ENCODE measurements around the gene SLC25A38. TPM values are rescaled to one million over a fixed set of nuclear protein-coding genes. Genes with fewer than 3 reads are reported as not detected.
A peak's percentile ranks its signal among the peaks of the same experiment; 100 is the strongest.

The SLC25A38 gene
- total and polyA plus RNA-seq, 10 of the 15 experiments (the other 5 are each of a cell fraction or from before 2014, with no cell fraction given), result 15.2 to 55.2 (median 39.2) TPM

- TF ChIP-seq CREM (IDR thresholded peaks at IDR 0.05; ENCODE audit: low read depth) (peak; percentile 64), IRF4 (IDR thresholded peaks at IDR 0.05; ENCODE audit: low read depth, low read length) (no peak), CREB1 (IDR thresholded peaks at IDR 0.05; ENCODE audit: low read depth) (peak; percentile 73), CBFB (IDR thresholded peaks at IDR 0.05; ENCODE audit: low read depth) (peak; percentile 30; the same call in 1 of the 2 replicates), RB1 (IDR thresholded peaks at IDR 0.05; ENCODE audit: borderline replicate concordance) (no peak; the same call in 1 of the 2 replicates), NR2C1 (IDR thresholded peaks at IDR 0.05) (peak; percentile 93), CEBPB (IDR thresholded peaks at IDR 0.05; ENCODE audit: borderline replicate concordance in 1 of 2, low read depth in 2 of 2, low read length in 2 of 2) (no peak), ZNF207 (IDR thresholded peaks at IDR 0.05; ENCODE audit: borderline replicate concordance) (peak; percentile 78; the same call in 1 of the 2 replicates), WRNIP1 (IDR thresholded peaks at IDR 0.05; ENCODE audit: borderline replicate concordance, low read depth, low read length) (no peak), GABPA (IDR thresholded peaks at IDR 0.05; ENCODE audit: low read depth) (peak; percentile 84), SMC3 (IDR thresholded peaks at IDR 0.05; ENCODE audit: borderline replicate concordance, low read length) (no peak; the same call in 1 of the 2 replicates), SRF (IDR thresholded peaks at IDR 0.05; ENCODE audit: low read depth in 2 of 2, low read length in 2 of 2) (no peak), CUX1 (IDR thresholded peaks at IDR 0.05; ENCODE audit: insufficient replicate concordance, low read depth, low read length) (no peak), GATAD2B (conservative IDR thresholded peaks at IDR 0.05; ENCODE audit: low read depth) (no peak), PML (IDR thresholded peaks at IDR 0.05; ENCODE audit: low read length) (peak; percentile 12; the same call in 1 of the 2 replicates)
- TF ChIP-seq, protein P1, sequence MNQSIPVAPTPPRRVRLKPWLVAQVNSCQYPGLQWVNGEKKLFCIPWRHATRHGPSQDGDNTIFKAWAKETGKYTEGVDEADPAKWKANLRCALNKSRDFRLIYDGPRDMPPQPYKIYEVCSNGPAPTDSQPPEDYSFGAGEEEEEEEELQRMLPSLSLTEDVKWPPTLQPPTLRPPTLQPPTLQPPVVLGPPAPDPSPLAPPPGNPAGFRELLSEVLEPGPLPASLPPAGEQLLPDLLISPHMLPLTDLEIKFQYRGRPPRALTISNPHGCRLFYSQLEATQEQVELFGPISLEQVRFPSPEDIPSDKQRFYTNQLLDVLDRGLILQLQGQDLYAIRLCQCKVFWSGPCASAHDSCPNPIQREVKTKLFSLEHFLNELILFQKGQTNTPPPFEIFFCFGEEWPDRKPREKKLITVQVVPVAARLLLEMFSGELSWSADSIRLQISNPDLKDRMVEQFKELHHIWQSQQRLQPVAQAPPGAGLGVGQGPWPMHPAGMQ (IDR thresholded peaks at IDR 0.05; ENCODE audit: borderline replicate concordance), result no peak
- TF ChIP-seq, protein P2, sequence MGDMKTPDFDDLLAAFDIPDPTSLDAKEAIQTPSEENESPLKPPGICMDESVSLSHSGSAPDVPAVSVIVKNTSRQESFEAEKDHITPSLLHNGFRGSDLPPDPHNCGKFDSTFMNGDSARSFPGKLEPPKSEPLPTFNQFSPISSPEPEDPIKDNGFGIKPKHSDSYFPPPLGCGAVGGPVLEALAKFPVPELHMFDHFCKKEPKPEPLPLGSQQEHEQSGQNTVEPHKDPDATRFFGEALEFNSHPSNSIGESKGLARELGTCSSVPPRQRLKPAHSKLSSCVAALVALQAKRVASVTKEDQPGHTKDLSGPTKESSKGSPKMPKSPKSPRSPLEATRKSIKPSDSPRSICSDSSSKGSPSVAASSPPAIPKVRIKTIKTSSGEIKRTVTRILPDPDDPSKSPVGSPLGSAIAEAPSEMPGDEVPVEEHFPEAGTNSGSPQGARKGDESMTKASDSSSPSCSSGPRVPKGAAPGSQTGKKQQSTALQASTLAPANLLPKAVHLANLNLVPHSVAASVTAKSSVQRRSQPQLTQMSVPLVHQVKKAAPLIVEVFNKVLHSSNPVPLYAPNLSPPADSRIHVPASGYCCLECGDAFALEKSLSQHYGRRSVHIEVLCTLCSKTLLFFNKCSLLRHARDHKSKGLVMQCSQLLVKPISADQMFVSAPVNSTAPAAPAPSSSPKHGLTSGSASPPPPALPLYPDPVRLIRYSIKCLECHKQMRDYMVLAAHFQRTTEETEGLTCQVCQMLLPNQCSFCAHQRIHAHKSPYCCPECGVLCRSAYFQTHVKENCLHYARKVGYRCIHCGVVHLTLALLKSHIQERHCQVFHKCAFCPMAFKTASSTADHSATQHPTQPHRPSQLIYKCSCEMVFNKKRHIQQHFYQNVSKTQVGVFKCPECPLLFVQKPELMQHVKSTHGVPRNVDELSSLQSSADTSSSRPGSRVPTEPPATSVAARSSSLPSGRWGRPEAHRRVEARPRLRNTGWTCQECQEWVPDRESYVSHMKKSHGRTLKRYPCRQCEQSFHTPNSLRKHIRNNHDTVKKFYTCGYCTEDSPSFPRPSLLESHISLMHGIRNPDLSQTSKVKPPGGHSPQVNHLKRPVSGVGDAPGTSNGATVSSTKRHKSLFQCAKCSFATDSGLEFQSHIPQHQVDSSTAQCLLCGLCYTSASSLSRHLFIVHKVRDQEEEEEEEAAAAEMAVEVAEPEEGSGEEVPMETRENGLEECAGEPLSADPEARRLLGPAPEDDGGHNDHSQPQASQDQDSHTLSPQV (IDR thresholded peaks at IDR 0.05), result no peak
- TF ChIP-seq, protein P3, sequence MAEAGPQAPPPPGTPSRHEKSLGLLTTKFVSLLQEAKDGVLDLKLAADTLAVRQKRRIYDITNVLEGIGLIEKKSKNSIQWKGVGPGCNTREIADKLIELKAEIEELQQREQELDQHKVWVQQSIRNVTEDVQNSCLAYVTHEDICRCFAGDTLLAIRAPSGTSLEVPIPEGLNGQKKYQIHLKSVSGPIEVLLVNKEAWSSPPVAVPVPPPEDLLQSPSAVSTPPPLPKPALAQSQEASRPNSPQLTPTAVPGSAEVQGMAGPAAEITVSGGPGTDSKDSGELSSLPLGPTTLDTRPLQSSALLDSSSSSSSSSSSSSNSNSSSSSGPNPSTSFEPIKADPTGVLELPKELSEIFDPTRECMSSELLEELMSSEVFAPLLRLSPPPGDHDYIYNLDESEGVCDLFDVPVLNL (IDR thresholded peaks at IDR 0.05; ENCODE audit: low read depth, low read length), result no peak
Observed at GRCh38 chr3:39383045-39383880, at the start of gene SLC25A38 (continued).
